RCC 7860 (cell line): ENCODE data around the gene SRSF4.

ENCODE experiments used
- DNase-seq: peaks from one replicate; pipeline ENCODE4 v3.0.0-alpha.2; 2015; ENCODE audit warnings: low spot score
- FAIRE-seq: peaks from 2 replicates; lab custom pipeline; 2012; peaks lifted over from hg19 to GRCh38; lab: Jason Lieb, UNC

SRSF4 gene

GRCh38 chr1:29099286-29099685 is 82.4 kb downstream of the SRSF4 start:
- DNase-seq (no peak), FAIRE-seq (no peak)
